Fibroblast of villous mesenchyme (primary cell): ENCODE measurements around the gene PPP1R27. TPM values are rescaled to one million over a fixed set of nuclear protein-coding genes. Genes with fewer than 3 reads are reported as not detected.

ENCODE experiments used
- DNase-seq: peaks from one replicate; pipeline ENCODE4 v3.0.0-alpha.2; 2010; ENCODE audit warnings: low read depth
- H3K4me3 ChIP-seq: 2 replicates; pipeline ENCODE4 v1.5.1; 2011; ENCODE audit warnings: low read depth, mild to moderate bottlenecking, low read length
- total RNA-seq: library from RNA; depleted of rRNA; stranded (reverse); fragments of >200 nt; gene quantifications from 2 replicates; pipeline ENCODE4 v1.2.3, GENCODE V29; 2012
- TF ChIP-seq, protein P1 (sequence below): IDR thresholded peaks from 2 replicates; pipeline ENCODE4 v1.5.1; 2012; ENCODE audit warnings: low read depth, mild to moderate bottlenecking, low read length; ENCODE audit not compliant: insufficient read depth

Gene PPP1R27
- total RNA-seq, 1 donor = not detected

GRCh38 chr17:81808778-81809555 is 25.9 kb downstream of the PPP1R27 start:
- H3K4me3 ChIP-seq = no peak overlapping the region
- no peak for DNase-seq
- TF ChIP-seq, protein P1, sequence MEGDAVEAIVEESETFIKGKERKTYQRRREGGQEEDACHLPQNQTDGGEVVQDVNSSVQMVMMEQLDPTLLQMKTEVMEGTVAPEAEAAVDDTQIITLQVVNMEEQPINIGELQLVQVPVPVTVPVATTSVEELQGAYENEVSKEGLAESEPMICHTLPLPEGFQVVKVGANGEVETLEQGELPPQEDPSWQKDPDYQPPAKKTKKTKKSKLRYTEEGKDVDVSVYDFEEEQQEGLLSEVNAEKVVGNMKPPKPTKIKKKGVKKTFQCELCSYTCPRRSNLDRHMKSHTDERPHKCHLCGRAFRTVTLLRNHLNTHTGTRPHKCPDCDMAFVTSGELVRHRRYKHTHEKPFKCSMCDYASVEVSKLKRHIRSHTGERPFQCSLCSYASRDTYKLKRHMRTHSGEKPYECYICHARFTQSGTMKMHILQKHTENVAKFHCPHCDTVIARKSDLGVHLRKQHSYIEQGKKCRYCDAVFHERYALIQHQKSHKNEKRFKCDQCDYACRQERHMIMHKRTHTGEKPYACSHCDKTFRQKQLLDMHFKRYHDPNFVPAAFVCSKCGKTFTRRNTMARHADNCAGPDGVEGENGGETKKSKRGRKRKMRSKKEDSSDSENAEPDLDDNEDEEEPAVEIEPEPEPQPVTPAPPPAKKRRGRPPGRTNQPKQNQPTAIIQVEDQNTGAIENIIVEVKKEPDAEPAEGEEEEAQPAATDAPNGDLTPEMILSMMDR = peak; percentile 18

DNA sequence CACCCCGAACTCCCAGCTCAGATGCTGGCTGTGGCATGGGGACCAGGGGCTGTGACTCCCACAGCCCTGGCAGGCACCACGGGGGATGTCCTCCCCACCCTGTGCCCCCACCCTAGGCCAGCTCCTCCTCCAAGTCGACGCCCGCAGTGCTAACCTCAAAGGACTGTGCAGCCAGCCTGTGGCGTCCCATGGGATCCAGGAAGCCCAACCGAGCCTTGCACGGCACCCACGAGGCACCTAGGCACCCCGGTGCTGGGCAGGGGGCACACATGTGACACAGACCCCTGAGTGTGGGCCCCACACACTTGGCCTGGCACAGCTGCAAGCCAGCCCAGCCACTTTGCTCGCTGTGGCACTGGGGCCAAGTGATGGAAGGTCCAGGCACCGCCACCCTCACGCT is 27.0 kb downstream of the PPP1R27 start:
- no peak for DNase-seq
- TF ChIP-seq, protein P1 = no peak
- no peak overlapping the region for H3K4me3 ChIP-seq

DNA sequence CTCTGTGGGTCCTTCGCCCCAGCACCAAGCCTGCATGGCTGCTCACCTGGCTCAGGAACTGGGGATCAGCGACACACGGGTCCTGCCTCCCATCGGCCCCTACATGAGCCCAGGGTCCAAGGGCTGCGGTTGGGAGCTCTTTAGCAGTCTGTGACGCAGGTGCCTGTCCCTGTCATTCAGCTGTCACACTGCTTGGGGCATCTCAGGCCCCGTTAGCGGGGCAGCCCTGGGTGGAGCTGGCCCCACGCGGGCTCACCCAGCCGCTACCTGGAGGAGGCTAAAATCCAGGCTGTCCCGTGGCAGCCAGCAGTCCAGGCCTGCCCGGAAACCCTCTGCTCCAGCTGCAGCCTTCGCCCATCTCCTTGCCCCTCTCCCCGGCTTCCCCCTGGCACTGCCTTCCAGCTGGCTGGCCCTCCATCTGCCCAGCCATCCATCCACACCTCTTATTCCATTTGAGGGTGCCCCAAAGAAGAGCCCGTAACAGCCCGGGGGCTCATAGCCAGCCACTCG is 27.6 kb downstream of the PPP1R27 start:
- no peak for DNase-seq
- TF ChIP-seq, protein P1 = no peak
- H3K4me3 ChIP-seq = no peak overlapping the region

- DNase-seq = no peak
- TF ChIP-seq, protein P1 = no peak
- H3K4me3 ChIP-seq = no peak overlapping the region
Measured at GRCh38 chr17:81806461-81807209, 28.2 kb downstream of the PPP1R27 start.

DNA sequence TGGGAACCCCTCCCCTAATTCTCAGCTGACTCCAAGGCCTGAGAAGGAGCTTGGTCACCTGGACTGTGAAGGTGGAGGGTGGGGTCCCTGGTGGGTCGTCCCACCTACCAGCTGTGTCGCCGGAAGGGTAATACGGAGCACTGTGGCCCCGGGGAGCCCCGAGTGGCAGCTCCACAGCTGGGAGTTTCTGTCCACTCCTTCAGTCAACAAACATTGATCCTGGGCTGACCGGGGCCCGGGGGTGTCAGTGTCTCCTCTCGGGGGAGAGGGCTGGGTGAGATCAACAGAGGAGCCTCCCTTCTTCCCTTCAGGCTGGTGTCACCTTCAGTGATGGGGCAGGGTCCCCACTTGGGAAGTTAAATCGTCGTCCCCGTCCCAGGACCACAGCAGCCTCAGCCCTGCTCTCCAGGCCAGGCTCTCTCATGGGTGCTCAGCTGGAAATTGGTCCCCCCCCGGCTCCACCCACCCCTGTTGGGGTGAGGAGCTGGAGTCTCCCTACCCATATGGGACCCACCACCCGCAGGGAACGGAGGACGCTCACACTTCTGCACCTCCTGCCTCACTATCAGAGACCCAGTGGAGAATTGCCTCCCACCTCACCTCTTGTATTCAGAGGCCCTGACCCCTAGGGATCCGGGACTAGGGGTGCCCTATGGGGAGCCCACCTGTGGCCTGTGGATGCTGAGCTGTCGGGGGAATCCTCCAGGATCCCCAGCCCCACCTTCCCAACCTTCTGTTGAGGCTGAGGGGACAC is 29.0 kb downstream of the PPP1R27 start:
- H3K4me3 ChIP-seq = no peak overlapping the region
- no peak for DNase-seq
- TF ChIP-seq, protein P1 = no peak

GRCh38 chr17:81804559-81805399 is 30.1 kb downstream of the PPP1R27 start:
- TF ChIP-seq, protein P1 = no peak
- no peak for DNase-seq
- no peak overlapping the region for H3K4me3 ChIP-seq
